NCI-H510A treated with DMSO at 0.1 percent for 48 hours (cell line): Measurements from ENCODE around the gene RETREG2.
A peak's percentile ranks its signal among the peaks of the same experiment; 100 is the strongest.

Experiments
- DNase-seq: peaks from one replicate; lab custom pipeline; 2025; lab: John Stamatoyannopoulos, UW

RETREG2 gene

GRCh38 chr2:219177552-219178376 lies at the start of gene RETREG2:
Gene RETREG2, plus strand, starts transcription at chr2:219178275. Its CDS starts 78 bp downstream, at chr2:219178353.
- DNase-seq: peak; percentile 91

DNA sequence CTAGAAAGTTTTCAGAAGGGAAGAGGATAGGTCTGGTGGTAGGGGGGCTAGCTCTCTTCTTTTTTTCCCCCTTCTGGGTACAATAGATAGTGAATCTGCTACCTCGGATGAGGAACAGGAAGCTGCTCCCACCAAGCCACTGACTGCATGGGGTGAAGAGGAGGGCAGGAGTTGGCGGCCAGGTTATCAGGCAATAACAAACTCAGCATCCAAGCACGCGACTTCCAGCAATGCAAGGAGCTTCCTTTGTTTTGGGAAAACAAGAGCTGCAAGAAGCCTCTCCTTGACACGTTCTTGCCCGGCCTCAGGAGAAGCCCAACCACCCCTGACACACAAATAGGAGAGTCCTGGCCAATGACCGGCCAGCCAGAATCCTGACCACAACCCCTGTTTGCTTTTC lies 49.7 kb upstream of the RETREG2 start:
- no peak for DNase-seq

DNA sequence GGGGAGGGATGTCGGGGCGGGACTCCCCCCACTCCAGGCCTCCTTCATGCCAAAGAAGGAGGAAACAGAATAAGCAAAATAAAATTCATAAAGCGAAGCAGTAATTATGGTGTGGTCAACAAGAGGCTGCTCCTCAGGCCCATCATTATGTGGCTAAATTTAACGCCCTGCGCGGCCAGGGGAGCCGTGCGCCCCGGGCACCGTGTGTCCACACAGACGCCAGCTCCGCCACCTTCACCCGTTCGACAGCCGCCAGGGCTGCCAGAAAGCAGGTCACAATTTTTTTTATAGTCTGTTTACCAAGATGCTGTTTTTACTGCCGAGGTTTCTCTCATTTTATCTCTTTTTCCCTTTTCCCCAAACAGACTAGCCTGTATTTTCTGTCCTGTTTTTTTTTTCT lies 48.5 kb upstream of the RETREG2 start:
- no peak for DNase-seq

DNA sequence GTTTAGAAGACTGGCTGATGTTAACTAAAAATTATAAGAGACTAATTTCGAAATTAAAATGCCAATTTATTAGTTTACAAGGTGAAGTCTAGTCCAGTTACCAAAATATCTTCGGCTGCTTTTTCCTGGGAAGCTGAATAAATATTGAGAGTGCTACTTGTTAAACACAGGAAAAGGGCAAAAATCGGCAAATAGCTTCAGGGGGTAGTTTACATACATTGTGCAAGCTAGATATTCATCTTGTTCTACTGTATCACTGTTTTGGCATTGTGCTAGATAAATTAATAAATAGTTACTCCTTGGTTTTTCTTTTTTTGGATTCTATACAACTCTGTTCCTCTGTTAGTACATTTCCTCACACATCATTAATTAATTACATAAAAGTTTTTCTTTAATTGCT lies 46.7 kb upstream of the RETREG2 start:
- no peak for DNase-seq

DNA sequence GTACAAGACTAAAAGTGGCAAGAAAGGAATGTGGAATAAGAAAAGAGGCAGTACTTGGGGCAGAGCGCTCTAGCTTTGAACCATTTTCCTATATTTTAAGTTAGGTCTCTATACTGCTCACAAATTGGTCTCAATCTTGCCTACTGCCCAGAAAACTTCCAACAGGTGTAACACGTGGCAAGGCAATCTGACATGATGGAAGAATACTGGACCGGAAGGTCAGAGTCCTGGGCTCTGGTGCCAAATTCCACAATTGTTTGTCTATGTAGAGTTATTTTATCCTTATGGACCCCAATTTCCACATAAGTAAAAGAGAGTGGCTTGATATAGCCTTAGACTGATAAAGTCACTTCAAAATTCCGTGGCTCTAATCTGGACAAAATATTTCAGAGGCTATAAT lies 46.3 kb upstream of the RETREG2 start:
- no peak for DNase-seq

DNA sequence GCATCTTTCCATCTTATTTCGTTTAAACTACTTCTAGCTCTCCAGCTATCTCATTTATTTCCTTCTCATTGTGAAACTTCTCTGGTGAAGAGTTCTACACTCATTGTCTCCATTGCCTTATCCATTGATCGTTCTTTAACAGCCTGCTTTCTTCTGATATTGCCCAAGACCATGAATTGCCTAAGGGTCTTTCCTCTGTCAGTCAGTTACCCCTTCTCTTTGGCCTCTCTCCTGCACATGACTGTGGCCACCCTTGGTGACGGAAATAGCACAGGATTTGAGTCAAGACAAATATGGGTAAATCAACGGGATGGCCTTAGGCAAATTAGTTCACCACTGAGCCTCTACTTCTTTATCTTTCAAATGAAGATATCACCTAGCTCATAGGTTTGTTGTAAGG lies 44.1 kb upstream of the RETREG2 start:
- DNase-seq: no peak

DNA sequence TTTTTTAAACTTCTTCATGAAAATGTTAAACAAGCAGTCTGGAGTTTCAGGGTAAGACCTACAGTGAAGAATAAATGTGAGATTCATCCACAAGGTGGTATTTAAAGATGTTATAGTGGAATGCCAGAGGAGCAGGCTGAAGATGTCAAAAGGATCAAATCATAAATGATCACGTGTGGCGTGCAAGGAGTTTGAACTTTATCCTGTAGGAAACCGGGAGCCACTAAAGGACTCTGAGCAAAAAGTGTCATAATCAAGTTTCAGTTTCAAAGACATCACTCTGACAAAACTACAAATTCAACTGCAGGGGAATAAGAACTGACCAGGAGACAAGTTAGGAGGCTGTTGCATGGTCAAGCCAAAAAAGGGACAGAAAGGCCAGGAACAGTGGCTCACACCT lies 37.4 kb upstream of the RETREG2 start:
- no peak for DNase-seq

- no peak for DNase-seq
These were observed 35.7 kb upstream of the RETREG2 start for GRCh38 chr2:219142329-219142728.

- peak; percentile 24 for DNase-seq
These were observed 28.4 kb upstream of the RETREG2 start for GRCh38 chr2:219149667-219150066.

DNA sequence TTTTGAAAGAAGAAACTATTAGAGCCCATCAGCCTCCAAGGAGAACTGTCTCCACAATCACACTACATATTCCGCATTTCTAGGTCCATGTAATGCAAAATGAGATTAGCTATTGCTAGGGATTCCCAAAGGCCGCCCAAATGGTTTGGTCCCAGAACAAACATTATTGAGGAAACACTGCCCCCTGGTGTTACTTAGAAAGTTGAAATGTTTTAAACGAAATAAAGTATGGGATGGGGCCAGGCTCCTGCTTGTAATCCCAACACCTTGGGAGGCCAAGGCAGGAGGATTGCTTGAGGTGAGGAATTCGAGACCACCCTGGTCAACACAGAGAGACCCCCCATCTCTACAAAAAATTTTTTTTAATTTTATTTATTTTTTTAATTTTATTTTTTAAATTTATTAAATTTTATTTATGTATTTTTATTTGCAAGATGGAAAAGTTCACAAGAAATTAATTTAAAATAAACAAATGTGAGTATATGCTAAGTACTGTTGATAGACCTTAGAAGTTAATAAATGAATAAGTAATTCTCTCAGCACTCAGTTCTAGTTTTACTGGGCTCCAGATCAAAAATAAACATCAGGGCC lies 22.9 kb upstream of the RETREG2 start:
- peak; percentile 83 for DNase-seq

DNA sequence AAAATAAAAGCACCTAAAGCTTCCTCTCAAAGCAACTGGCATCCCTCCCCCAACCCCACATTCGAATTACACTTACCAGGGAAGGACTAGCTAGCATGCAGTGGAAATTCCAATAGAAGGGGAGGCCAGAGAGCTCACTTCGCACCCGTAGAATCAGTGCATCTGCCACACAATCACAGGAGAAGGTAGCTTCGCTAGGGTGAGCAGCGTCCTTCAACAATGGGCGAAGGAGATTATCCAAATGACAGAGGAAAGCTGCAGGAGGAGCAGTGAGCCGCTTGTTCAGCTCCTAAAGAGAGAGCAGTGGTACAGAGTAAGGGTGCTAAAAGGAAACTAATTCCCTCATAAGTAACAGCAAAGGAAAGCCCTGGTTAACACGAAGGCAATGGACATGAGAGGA lies 20.7 kb upstream of the RETREG2 start:
- DNase-seq: no peak

DNA sequence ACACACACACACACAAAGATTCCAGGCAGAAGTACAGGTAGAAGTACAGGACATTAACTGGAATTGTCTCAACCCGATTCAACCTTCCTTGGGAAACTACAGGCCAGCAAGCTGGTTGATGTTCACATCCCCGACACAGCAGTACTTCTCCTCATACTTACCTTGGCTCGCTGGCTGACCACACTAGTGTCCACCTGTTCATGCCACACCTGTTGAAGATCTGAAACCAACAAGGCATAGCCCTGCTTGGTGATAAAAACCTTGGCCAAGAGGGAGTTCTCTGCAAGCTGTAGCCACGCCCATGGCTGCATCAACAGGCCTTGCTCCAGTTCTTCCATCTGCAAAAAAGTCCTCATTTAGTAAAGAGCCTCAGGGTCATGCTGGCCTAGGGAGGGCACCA lies 20.1 kb upstream of the RETREG2 start:
- DNase-seq: no peak

DNA sequence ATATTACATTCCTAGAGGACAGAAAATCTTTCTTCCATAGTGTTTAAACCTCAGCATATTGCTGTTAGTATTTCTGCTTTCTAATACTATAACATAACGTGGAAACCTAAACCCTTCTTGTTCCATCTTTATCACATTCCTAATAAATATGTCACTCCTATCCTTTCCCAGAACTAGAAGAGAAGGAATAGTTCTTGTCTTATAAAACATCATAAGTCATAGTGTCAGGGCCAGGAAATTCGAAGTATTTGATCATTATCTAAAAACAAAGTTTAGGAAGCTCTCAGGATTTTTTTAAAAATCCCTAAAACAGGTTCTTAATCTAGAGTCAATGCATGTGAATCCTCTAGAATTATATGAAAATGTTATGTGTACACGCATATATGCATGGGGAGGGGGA lies 19.5 kb upstream of the RETREG2 start:
- DNase-seq: no peak

GRCh38 chr2:219159771-219160185 lies 18.3 kb upstream of the RETREG2 start:
- DNase-seq: no peak

DNA sequence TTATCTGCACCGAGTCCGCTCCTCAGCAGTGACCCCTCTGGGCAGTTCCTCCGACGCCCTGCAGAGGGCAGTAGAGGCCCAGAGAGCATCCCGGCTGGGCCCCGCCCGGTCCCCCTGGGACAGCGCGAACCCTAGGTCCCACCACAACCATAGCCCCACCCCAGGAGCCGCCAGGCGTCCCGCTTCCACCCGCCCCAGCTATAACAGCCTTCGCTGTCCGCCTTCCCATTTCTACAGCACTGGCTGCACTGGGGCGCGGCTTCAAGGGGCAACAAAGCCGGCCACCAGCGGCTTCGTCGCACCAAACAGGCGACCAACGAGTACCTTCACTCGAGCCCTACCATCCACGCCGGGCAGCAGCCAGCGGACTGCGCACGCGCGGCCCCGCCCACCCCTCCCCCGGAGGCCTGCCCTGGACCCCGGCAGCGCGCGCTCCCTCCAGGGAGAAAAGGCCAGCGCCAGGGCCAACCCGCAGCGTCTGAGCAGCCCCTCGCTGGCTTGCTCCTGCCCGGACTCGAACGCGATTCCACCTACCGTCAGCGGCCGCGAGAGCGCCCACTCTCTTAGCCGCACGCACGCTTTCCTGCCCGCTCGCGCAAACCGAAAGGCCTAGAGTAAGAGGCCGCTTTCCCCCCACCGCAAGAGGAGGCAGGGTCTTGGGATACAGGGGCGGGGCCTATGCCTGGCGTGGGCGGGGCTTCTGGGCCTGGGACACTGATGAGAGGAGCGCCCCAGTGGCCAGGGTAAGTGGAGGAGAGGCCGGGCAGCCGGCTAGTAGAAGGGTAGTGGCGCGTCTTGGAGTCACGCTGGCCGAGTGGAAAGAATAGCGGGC lies 17.7 kb upstream of the RETREG2 start, which contains the start of gene NHEJ1:
NHEJ1 (minus strand) TSS at position 630 of the 832 bp plus-strand sequence. CDS start 2,453 bp downstream, outside the sequence.
- DNase-seq: peak; percentile 89

DNA sequence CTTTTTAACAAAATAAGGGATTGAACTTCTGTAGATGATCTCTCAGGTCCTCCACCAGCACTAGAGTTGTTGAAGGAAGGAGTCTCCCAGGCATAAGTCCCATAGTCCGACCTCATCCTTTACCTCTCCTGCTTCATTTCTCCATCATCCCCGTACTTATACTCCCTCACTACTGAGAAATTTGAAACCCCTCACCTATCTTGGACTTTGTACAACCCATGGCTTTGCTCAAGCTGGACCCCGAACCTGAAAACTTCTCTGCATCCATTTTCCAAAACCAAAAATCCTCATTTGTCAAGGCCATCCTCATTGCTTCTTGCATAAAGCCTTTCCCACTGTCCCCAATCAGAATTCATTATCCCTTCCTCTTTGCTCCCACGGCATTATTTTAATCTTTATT lies 17.0 kb upstream of the RETREG2 start:
- no peak for DNase-seq

DNA sequence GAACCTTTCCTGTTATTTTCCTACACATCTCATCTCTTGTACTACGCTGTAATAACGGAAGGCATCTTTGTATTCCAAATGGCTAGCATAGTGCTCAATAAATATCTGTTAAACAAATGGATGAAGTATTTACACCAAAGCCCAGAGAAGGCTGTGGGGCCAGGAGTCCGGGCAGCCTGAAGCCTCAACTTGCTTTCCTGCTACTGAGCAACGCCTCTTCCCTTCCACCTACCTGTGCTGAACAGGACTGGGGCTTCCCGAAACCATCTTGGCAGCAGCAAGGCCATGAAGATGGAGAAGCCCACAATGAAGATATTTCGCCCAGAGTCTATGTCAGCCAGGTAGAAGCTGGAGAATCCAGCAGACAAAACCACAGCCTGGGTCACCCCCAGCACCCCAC lies 14.9 kb upstream of the RETREG2 start:
- DNase-seq: no peak

DNA sequence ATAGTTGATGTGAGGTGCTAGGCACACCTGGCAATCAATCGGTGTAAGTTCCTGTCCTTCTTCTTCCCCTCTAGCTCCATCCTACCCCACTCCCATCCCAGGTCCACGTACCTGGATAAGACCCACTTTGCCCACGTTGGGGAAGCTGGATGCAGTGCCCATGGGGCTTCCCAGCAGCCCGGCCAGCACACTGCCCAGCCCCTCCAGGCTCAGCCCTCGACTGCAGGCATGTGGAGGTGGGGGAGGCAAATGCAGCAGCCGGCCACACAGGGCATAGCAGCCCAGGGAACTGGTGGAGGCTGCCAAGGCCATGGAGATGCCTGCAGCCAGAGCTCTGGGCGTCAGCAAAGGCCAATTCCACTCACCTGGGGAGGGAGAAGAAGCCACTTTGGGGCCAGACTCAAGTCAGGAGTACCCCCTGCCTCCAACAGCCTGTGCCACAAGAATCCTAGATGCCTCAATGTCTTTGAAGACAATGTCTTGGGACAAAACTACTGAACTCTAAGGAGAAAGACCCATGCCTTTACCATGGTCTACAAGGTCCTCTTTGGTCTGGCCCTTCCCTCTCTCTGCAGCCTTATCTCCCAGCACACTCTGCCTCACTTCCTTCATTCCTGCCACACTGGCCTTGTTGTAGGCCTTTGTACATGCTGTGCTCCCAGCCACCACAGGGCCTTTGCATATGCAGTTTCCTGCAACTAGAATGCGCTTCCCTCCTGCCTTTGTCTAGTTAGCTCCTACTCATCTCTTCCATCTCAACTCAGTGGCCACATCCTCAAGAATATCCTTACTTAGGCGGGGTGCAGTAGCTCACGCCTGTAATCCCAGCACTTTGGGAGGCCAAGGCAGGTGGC lies 12.8 kb upstream of the RETREG2 start:
- DNase-seq: no peak

DNA sequence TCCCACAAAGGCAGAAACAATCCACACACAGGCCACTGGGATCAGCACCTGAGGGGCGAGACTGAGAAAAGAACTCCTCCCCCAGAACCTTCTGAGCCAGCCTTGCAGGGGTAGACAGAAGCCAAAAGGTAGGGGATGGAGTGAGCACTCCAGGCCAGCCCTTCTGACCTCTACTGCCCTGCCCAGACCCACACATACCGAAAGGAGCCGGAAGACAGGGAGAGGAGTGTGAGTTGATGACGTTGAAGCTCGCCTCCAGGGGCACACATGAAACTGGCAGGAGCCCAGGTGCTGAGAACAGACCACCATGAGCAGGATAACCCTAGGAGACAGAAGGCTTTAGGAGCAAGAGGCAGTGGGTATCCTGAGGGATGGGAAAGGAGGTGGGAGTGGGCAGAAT lies 10.1 kb upstream of the RETREG2 start:
- DNase-seq: no peak

GRCh38 chr2:219168526-219168925 lies 9.5 kb upstream of the RETREG2 start:
- DNase-seq: no peak

GRCh38 chr2:219168932-219169331 lies 9.1 kb upstream of the RETREG2 start:
- no peak for DNase-seq
